GM12874 (cell line): ENCODE measurements around the gene LETM1.

Experiments
- TF ChIP-seq, protein P1 (sequence below): IDR thresholded peaks from 2 replicates; pipeline ENCODE4 v1.5.1; 2011; ENCODE audit warnings: low read depth, mild to moderate bottlenecking, control low read depth, low read length, moderate library complexity; ENCODE audit not compliant: insufficient read depth

The LETM1 gene

DNA sequence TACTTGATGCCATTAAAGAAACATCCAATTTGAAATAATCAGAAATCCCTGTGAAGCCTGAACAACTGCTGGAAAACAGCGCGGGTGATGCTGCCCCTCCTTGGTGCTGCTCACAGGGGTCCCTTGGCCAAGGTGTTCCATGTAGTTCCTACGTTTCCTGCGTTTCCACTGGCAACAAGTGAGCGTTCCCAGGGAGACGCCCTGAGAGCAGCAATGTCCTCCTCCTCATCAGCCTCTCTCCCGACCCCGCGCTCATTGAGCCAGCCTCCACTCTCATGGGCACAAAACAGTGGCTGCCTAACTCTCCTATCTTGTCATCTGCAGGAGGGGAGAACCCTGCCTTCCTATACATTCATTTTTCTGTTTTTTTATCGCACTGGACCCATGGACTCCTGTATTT lies 18.9 kb downstream of the LETM1 start:
- TF ChIP-seq, protein P1, sequence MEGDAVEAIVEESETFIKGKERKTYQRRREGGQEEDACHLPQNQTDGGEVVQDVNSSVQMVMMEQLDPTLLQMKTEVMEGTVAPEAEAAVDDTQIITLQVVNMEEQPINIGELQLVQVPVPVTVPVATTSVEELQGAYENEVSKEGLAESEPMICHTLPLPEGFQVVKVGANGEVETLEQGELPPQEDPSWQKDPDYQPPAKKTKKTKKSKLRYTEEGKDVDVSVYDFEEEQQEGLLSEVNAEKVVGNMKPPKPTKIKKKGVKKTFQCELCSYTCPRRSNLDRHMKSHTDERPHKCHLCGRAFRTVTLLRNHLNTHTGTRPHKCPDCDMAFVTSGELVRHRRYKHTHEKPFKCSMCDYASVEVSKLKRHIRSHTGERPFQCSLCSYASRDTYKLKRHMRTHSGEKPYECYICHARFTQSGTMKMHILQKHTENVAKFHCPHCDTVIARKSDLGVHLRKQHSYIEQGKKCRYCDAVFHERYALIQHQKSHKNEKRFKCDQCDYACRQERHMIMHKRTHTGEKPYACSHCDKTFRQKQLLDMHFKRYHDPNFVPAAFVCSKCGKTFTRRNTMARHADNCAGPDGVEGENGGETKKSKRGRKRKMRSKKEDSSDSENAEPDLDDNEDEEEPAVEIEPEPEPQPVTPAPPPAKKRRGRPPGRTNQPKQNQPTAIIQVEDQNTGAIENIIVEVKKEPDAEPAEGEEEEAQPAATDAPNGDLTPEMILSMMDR = no peak

DNA sequence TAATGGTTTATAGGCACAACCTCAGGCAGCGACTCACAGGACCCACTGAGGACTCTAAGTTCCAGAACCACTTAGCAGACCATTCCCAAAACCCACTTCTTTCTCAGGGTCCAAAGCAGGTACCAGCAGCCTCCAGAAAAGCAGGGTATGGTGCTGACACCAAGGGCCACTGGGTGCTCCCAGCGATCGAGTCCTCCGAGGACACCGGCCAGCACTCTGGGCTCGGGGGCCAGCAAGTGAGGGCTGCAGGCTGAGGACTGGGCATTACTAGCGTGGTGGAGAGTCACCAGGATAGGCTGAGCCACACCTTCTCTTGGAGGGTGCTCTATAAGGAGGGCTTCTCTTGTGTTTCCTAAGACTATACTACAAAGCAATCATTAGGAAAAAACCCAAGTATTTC lies 19.3 kb downstream of the LETM1 start:
- TF ChIP-seq, protein P1 = no peak

GRCh38 chr4:1834047-1834775 lies 21.7 kb downstream of the LETM1 start:
- TF ChIP-seq, protein P1 = no peak

GRCh38 chr4:1833307-1834046 lies 22.5 kb downstream of the LETM1 start:
- TF ChIP-seq, protein P1 = no peak

- TF ChIP-seq, protein P1 = no peak
Observed at GRCh38 chr4:1832690-1833089, 23.3 kb downstream of the LETM1 start.

DNA sequence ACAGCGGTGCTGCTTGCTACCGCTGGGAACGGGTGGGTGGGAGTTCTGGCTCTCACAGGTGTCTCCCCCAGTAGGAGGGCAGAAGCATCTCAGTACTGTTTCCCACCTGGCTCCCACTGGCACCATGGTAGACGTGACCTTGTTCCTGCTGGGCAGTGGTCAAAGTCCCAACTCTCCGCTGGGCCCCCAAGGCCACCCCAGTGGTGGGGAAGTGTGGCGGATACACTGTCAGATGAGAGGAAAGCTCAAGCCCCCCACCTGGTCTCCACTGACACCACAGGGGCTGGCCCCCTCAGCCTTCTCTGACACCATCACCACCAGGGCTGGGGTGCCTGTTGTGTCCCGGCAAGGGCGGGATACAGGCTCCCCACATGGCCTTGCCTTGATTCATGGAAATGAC lies 24.6 kb downstream of the LETM1 start:
- TF ChIP-seq, protein P1 = no peak

DNA sequence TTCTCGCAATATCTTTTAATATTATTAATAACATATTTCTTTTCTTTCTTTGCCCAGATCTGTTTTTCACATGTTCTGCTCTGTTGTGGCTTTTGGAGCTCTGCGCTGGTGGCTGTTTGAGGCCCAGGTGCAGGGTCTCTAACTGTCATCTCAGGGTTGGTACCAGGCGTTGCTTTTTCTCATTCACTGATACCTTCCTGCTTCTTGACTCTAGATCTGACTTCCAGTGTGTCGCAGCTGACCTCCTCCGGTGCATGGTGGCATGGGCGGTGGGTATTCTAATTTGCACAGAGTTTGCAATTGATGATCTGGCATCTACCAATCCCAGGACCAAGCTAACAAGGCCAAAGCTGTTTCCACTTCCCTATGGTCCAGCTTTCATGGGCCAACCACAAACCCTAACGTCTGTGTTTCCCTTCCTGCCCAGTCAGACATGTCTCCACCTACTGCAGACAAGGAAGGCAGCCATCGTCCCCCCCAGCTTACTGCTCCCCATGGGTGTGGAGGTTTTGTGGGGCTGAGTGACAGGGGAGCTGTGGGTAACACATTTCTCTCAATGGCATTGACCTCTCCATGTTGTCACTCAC lies 25.2 kb downstream of the LETM1 start:
- TF ChIP-seq, protein P1 = no peak
